GM18498 (cell line): ENCODE data around the gene TELO2.

ENCODE experiments used
- ATAC-seq: cut with Tn5 transposase; IDR thresholded peaks from one replicate; pipeline ENCODE4 v1.9.1; 2021; ENCODE audit warnings: mild to moderate bottlenecking, moderate library complexity; ENCODE audit not compliant: unreplicated experiment

Gene TELO2

GRCh38 chr16:1534021-1535020 lies 41.2 kb downstream of the TELO2 start:
- no peak for ATAC-seq

GRCh38 chr16:1535391-1536291 lies 42.5 kb downstream of the TELO2 start:
- ATAC-seq: no peak

- ATAC-seq: no peak
These were observed 43.4 kb downstream of the TELO2 start for GRCh38 chr16:1536601-1537000.

GRCh38 chr16:1537138-1537577 lies 44.0 kb downstream of the TELO2 start:
- no peak for ATAC-seq

- no peak for ATAC-seq
These were observed 44.7 kb downstream of the TELO2 start for GRCh38 chr16:1537763-1538289.

GRCh38 chr16:1538804-1539520 lies 45.8 kb downstream of the TELO2 start:
- no peak for ATAC-seq

GRCh38 chr16:1539720-1540555 lies 46.8 kb downstream of the TELO2 start:
- ATAC-seq: no peak

GRCh38 chr16:1540556-1540855 lies 47.3 kb downstream of the TELO2 start:
- ATAC-seq: no peak

GRCh38 chr16:1541293-1542165 lies 48.4 kb downstream of the TELO2 start:
- no peak for ATAC-seq

GRCh38 chr16:1542166-1542500 lies 49.0 kb downstream of the TELO2 start:
- ATAC-seq: no peak

GRCh38 chr16:1542533-1542932 lies 49.4 kb downstream of the TELO2 start:
- no peak for ATAC-seq

- ATAC-seq: no peak
These were observed 50.1 kb downstream of the TELO2 start for GRCh38 chr16:1543085-1543896.

GRCh38 chr16:1545044-1546040 lies 52.2 kb downstream of the TELO2 start:
- ATAC-seq: no peak

GRCh38 chr16:1546430-1546829 lies 53.3 kb downstream of the TELO2 start:
- no peak for ATAC-seq

GRCh38 chr16:1548233-1548632 lies 55.1 kb downstream of the TELO2 start:
- no peak for ATAC-seq

GRCh38 chr16:1548727-1549126 lies 55.6 kb downstream of the TELO2 start:
- no peak for ATAC-seq

- ATAC-seq: no peak
These were observed 56.9 kb downstream of the TELO2 start for GRCh38 chr16:1550069-1550468.
